Measurements from ENCODE around the gene JUNB. TPM values are rescaled to one million over a fixed set of nuclear protein-coding genes. Genes with fewer than 3 reads are reported as not detected.

The JUNB gene
- total and polyA plus RNA-seq, 2 of the 13 experiments (the other 11 are each of a cell fraction or from before 2014, with no cell fraction given), result 7.7 to 8.2 TPM

GRCh38 chr19:12774588-12775555 lies 16.4 kb upstream of the JUNB start, which contains the start of gene HOOK2 (continued):
- peak; percentile 45; the same call in 1 of the 2 replicates for TF ChIP-seq HNF4A (CRISPR knock-in tag; IDR thresholded peaks at IDR 0.05)
- TF ChIP-seq NFATC3 (CRISPR knock-in tag; IDR thresholded peaks at IDR 0.05), result no peak
- no peak for TF ChIP-seq ZNF780A (CRISPR knock-in tag; IDR thresholded peaks at IDR 0.05)
- TF ChIP-seq ZNF142 (CRISPR knock-in tag; IDR thresholded peaks at IDR 0.05), result no peak
- TF ChIP-seq ATF7 (IDR thresholded peaks at IDR 0.05), result no peak
- 0 out of 2 replicates have a peak, but pooled peaks have one; percentile 18 for TF ChIP-seq ATF7 (CRISPR knock-in tag; IDR thresholded peaks at IDR 0.05)
- TF ChIP-seq ZNF790 (CRISPR knock-in tag; IDR thresholded peaks at IDR 0.05; ENCODE audit: borderline replicate concordance), result 0 out of 2 replicates have a peak, but pooled peaks have one; percentile 40
- TF ChIP-seq ZNF570 (CRISPR knock-in tag; IDR thresholded peaks at IDR 0.05; ENCODE audit: borderline replicate concordance), result no peak
- peak in 1 of 2 experiments; percentile 36; a peak in 2 of 4 replicates for TF ChIP-seq HMGXB4 (CRISPR knock-in tag; IDR thresholded peaks at IDR 0.05; ENCODE audit: borderline replicate concordance in 1 of 2, low read depth in 1 of 2)
- no peak for TF ChIP-seq CSRNP2 (CRISPR knock-in tag; conservative IDR thresholded peaks at IDR 0.05; ENCODE audit: low read depth)
- no peak for TF ChIP-seq HNRNPL (IDR thresholded peaks at IDR 0.05; ENCODE audit: low read depth, low read length)
- TF ChIP-seq CREB1 (IDR thresholded peaks at IDR 0.05), result no peak
- TF ChIP-seq CREB1 (CRISPR knock-in tag; IDR thresholded peaks at IDR 0.05), result no peak
- TF ChIP-seq ZNF530 (CRISPR knock-in tag; IDR thresholded peaks at IDR 0.05; ENCODE audit: low read depth), result no peak
- TF ChIP-seq POLR2G (IDR thresholded peaks at IDR 0.05; ENCODE audit: low read depth, low read length), result peak; percentile 57; the same call in 1 of the 2 replicates
- TF ChIP-seq TFAP4 (IDR thresholded peaks at IDR 0.05; ENCODE audit: borderline replicate concordance, low read depth), result peak; percentile 39; the same call in 1 of the 2 replicates
- 0 out of 2 replicates have a peak, but pooled peaks have one; percentile 21 for TF ChIP-seq KLF12 (CRISPR knock-in tag; IDR thresholded peaks at IDR 0.05; ENCODE audit: borderline replicate concordance)
- TF ChIP-seq YEATS4 (CRISPR knock-in tag; IDR thresholded peaks at IDR 0.05; ENCODE audit: borderline replicate concordance), result peak; percentile 58; the same call in 1 of the 2 replicates

Data from HepG2 (cell line).